GM21619 (cell line): ENCODE results near the gene GPR137.
"Not testable (repeated sequence)": the region's sequence is repeated elsewhere in the genome, so short reads cannot be mapped to it uniquely, and the experiment has no call there.

Source experiments
- ATAC-seq: cut with Tn5 transposase; IDR thresholded peaks from one replicate; pipeline ENCODE4 v1.9.1; 2021; ENCODE audit not compliant: unreplicated experiment

GPR137 gene

GRCh38 chr11:64317325-64317960, 31.8 kb downstream of the GPR137 start, which contains the start of gene TRMT112:
Gene TRMT112 (minus strand): TSS chr11:64317559. CDS start chr11:64317526, 33 bp downstream.
- peak; percentile 53 for ATAC-seq

- ATAC-seq = peak; percentile 55
These were observed 32.5 kb downstream of the GPR137 start, which contains the start of gene PRDX5 for GRCh38 chr11:64317961-64318765. Gene PRDX5 (plus strand): TSS chr11:64318121. CDS start chr11:64318216, 95 bp downstream.

- no peak for ATAC-seq
These were observed 33.4 kb downstream of the GPR137 start for GRCh38 chr11:64318766-64319761.

- ATAC-seq = no peak
These were observed 34.9 kb downstream of the GPR137 start for GRCh38 chr11:64320556-64320955.

- no peak for ATAC-seq
These were observed 35.4 kb downstream of the GPR137 start for GRCh38 chr11:64321026-64321425.

- no peak for ATAC-seq
These were observed 35.9 kb downstream of the GPR137 start for GRCh38 chr11:64321533-64321932.

DNA sequence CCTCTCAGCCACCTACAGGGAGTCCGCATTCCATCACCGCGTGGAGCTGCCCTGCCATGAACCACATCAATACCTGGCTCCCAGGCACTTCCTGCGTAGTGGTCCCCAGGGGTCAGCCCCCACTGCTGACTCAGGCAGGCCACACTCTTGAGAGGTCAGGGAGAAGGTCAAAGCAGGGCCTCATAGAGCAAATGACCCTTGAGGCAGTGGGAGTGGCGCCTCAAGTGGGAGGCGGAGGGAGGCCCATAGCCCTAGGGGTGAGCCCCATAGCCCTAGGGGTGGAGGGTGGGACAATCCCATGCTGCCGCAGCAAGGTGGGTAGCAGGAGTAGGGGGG, 37.2 kb downstream of the GPR137 start:
- no peak for ATAC-seq

DNA sequence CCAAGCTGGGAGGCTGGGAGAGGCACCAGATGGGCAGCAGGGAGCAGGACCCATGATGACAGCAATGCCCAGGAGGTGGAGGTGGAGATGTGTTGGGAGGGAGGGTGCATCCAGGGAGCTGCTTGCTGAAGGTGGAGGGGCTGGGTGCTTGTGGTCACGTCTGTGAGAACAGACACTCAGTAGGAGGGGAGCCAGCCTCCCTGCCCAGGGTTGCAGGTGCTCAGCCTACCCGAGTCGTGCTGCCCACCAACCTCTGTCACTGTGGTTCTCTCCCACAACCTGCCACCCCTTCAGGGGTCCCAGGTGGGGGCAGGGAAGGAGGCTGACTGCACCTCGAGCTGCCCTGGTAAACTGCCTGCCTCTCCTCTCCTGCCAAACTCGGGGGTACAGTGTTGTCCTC, 37.7 kb downstream of the GPR137 start:
- ATAC-seq = no peak

DNA sequence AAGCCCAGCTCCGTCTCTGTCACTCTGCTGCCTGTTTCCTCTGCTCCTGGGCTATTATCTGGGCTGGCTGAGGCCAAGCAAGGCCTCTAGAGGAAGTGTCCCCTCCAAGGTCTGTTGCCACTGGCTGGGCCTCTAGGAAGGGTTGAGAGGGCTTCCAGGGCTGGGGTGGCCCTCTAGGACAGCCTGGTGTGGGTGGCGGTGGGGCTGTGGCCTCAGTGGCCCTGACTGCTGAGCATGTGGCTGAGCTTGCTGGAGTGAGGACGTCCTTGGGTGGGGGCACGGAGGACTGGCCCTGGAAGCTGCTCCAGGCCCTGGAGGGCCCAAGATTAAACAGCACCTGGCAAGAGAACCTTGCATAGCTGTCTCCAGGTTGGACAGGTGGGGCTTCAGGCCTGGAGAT, 38.3 kb downstream of the GPR137 start:
- not testable (repeated sequence) for ATAC-seq

GRCh38 chr11:64324692-64325469, 39.2 kb downstream of the GPR137 start:
- ATAC-seq = no peak

GRCh38 chr11:64327375-64327774, 41.7 kb downstream of the GPR137 start:
- ATAC-seq = no peak

- no peak for ATAC-seq
These were observed 42.3 kb downstream of the GPR137 start for GRCh38 chr11:64327993-64328392.

DNA sequence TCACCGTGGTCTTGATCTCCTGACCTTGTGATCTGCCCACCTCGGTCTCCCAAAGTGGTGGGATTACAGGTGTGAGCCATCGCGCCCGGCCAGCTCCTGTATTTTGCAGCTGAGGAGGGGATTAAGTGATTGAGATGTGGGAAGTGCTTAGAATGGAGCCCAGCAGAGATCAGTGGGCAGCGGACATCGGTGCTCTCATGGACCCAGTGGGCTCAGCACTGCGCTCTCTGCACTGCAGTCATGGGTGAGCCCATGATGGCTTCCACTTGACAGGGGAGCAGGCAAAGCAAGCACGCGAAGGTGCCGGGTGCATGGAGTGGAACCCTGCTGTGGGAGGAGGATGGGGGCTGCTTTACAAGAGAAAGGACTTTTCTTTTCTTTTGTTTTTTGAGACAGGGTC, 45.2 kb downstream of the GPR137 start:
- ATAC-seq = no peak

DNA sequence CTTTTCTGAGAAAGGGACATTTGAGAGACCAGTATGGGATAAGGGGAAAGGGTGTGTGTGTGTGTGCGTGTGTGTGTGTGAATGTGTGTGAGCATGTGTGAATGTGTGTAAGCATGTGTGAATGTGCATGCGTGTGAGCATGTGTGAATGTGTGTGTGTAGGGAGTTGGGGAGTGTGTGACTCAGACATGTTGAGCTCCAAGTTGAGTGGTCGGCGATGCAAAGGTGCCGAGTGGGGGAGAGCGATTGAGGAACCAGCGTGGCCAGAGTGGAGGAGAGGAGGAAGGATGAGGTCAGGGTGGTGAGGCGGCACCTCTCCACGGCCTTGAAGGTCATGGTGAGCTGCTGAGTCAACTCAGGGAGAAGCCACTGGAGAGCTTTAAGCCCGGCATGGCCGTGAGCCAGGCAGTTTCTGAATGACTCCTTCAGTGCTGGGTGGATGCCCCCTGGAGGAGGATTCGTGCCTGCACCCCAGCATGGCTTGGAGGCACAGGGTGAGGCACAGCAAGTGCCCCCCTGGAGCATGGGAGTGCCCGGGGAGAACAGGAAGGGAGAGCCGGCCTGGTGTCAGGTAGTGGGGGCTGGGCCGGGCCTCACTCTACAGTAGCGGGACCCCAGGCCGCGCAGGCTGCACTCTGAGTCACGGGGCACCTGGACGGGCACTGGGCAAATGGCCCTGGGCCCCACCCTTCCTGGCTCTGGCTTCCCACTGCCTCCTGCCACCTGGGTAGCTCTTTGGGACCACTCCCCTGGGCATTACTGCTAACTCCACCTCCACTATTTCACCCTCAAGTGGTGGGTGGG, 46.1 kb downstream of the GPR137 start:
- no peak for ATAC-seq

- no peak for ATAC-seq
These were observed 47.9 kb downstream of the GPR137 start for GRCh38 chr11:64333556-64333955.

DNA sequence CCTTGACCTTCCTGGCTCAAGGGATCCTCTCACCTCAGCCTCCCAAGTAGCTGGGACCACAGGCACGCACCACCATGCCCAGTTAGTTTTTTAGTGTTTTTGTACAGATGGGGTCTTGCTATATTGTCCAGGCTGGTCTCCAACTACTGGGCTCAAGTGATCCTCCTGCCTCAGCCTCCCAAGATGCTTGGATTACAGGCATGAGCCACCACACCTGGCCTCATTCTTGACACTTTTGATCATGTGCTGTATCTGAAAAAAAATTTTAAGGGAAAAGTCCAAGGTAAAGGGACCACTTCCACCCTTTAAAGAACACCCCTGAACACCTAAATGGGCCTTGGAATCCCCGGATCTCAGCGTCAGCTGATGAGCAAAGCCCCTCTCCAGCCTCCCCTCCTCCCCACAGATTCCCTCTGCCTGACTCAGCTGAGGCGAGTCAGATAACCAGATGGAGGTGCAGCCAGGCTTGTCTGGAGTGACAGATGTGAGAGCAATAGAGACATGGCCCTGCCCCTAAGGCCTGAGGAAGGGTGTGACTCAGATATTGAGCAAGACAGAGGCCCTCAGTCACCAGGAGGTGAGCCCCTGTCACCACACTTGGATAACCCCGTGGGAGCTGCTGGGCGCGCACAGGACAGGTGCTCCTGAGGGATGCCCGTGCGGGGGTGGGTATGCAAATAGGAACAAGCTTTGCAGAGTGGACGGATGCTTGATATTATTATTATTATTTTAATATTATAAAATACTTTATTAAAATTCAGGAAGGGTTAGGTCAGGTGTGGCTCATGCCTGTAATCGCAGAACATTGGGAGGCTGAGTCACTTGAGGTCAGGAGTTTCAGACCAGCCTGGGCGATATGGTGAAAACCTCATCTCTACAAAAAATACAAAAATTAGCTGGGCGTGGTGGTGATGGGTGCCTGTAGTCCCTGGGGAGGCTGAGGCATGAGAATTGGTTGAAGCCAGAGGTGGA, 49.4 kb downstream of the GPR137 start:
- ATAC-seq = peak; percentile 72

DNA sequence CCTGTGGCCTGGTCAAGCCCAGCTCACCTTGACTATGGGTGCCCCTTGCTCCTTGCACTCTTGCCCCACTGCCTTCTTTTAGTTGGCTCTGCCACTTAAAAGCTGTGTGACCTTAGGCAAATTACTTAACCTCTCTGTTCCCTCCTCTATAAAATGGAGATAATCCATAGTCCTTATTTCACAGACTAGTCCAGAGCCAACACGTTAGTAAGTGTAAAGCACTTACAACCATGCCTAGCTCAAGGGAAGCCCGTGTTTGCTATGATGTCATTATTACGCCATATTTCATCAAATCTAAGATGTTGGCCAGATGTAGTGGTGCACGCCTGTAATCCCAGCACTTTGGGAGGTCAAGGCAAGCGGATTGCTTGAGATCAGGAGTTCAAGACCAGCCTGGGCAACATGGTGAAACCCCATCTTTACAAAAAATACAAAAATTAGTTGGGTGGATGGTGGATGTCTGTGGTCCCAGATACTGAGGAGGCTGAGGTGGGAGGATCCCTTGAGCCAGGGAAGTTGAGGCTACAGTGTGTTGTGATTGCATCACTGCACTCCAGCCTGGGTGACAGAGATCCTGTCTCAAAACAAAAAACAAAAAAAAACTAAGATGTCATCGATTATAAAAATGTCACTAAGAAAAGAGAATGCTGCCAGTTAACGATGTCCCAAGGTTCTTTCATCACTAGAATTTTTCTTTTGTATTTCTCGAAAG, 52.0 kb downstream of the GPR137 start:
- no peak for ATAC-seq

- ATAC-seq = no peak
These were observed 53.1 kb downstream of the GPR137 start for GRCh38 chr11:64338716-64339115.
